Measurements from ENCODE around the gene ARHGAP15.

Gene ARHGAP15

GRCh38 chr2:143190431-143190830 is 61.2 kb downstream of the ARHGAP15 start:
- no peak for TF ChIP-seq ZNF274 (IDR thresholded peaks at IDR 0.05; ENCODE audit: low read depth, low read length)
- no peak for TF ChIP-seq SUZ12 (IDR thresholded peaks at IDR 0.05; ENCODE audit: extremely low read depth, insufficient read depth, insufficient read length)
- TF ChIP-seq YY1 (IDR thresholded peaks at IDR 0.05; ENCODE audit: insufficient read depth, insufficient read length) = no peak
- H3K9ac ChIP-seq (ENCODE audit: insufficient read length, low read depth) = no peak overlapping the region
- no peaks in the 10 kb centered on the region for H3K36me3 ChIP-seq (ENCODE audit: insufficient read depth, insufficient read length, low read length)
- no peaks in the 10 kb centered on the region for H3K27me3 ChIP-seq (ENCODE audit: insufficient read depth, insufficient read length)
- no peak for DNase-seq (ENCODE audit: low read depth, low spot score)
- no peak overlapping the region for H3K4me3 ChIP-seq (ENCODE audit: insufficient read length, low read depth)
- no peaks in the 10 kb centered on the region for H3K4me1 ChIP-seq (ENCODE audit: insufficient read depth, insufficient read length)
- no peaks in the 10 kb centered on the region for H3K9me3 ChIP-seq (ENCODE audit: insufficient read depth, low read length)

DNA sequence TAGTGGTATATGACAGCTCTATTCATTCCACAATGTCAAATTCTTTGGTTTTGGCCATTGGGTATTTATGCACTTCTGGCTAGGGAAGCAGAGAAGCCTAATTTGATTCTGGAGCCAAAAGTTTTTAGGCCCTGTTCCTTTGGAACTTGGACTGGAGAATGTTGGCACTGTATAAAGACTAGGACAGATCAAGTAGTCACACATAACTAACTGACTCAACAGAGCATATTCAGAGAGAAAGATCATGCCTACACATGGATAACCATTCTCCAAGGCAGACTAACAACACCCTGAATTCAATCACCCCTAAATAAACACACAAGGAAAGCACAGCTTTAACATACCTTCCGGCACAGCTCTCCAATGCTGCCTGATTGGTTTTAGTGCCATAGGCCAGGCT is 62.9 kb downstream of the ARHGAP15 start:
- no peak overlapping the region for H3K4me3 ChIP-seq (ENCODE audit: insufficient read length, low read depth)
- no peak overlapping the region for H3K9ac ChIP-seq (ENCODE audit: insufficient read length, low read depth)
- DNase-seq (ENCODE audit: low read depth, low spot score) = no peak
- H3K4me1 ChIP-seq (ENCODE audit: insufficient read depth, insufficient read length) = no peaks in the 10 kb centered on the region
- TF ChIP-seq ZNF274 (IDR thresholded peaks at IDR 0.05; ENCODE audit: low read depth, low read length) (no peak), SUZ12 (IDR thresholded peaks at IDR 0.05; ENCODE audit: extremely low read depth, insufficient read depth, insufficient read length) (no peak), YY1 (IDR thresholded peaks at IDR 0.05; ENCODE audit: insufficient read depth, insufficient read length) (no peak)
- H3K9me3 ChIP-seq (ENCODE audit: insufficient read depth, low read length) = no peaks in the 10 kb centered on the region
- no peaks in the 10 kb centered on the region for H3K36me3 ChIP-seq (ENCODE audit: insufficient read depth, insufficient read length, low read length)
- no peaks in the 10 kb centered on the region for H3K27me3 ChIP-seq (ENCODE audit: insufficient read depth, insufficient read length)

- no peak for DNase-seq (ENCODE audit: low read depth, low spot score)
- Histone ChIP-seq H3K4me1 (ENCODE audit: insufficient read depth, insufficient read length) (no peaks in the 10 kb centered on the region), H3K36me3 (ENCODE audit: insufficient read depth, insufficient read length, low read length) (no peaks in the 10 kb centered on the region), H3K4me3 (ENCODE audit: insufficient read length, low read depth) (no peak overlapping the region), H3K27me3 (ENCODE audit: insufficient read depth, insufficient read length) (no peaks in the 10 kb centered on the region), H3K9ac (ENCODE audit: insufficient read length, low read depth) (no peak overlapping the region), H3K9me3 (ENCODE audit: insufficient read depth, low read length) (no peaks in the 10 kb centered on the region)
- TF ChIP-seq ZNF274 (IDR thresholded peaks at IDR 0.05; ENCODE audit: low read depth, low read length) (no peak), SUZ12 (IDR thresholded peaks at IDR 0.05; ENCODE audit: extremely low read depth, insufficient read depth, insufficient read length) (no peak), YY1 (IDR thresholded peaks at IDR 0.05; ENCODE audit: insufficient read depth, insufficient read length) (no peak)
Observed at GRCh38 chr2:143192716-143193115, 63.5 kb downstream of the ARHGAP15 start.

DNA sequence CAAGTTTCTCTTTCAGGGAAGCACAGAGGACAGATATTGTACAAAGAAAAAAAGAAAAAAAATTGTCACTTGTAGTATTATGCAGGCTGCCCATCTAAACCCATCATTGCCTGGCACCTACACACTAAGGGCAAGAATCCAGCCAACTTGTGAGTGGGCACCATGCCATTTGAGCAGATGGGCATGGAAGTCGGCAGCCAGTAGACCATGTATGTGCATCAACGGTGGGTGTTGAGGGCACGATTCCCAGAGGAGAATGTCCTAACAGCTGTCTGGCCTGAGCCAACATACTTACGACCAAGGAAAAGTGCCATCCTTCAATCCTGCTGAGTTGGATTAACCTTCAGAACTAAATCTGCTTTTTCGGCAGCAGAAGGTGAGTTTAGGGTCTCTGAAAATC is 63.9 kb downstream of the ARHGAP15 start:
- TF ChIP-seq YY1 (IDR thresholded peaks at IDR 0.05; ENCODE audit: insufficient read depth, insufficient read length) = no peak
- TF ChIP-seq SUZ12 (IDR thresholded peaks at IDR 0.05; ENCODE audit: extremely low read depth, insufficient read depth, insufficient read length) = no peak
- no peak for TF ChIP-seq ZNF274 (IDR thresholded peaks at IDR 0.05; ENCODE audit: low read depth, low read length)
- Histone ChIP-seq H3K4me1 (ENCODE audit: insufficient read depth, insufficient read length) (no peaks in the 10 kb centered on the region), H3K9ac (ENCODE audit: insufficient read length, low read depth) (no peak overlapping the region), H3K9me3 (ENCODE audit: insufficient read depth, low read length) (no peaks in the 10 kb centered on the region), H3K27me3 (ENCODE audit: insufficient read depth, insufficient read length) (no peaks in the 10 kb centered on the region), H3K36me3 (ENCODE audit: insufficient read depth, insufficient read length, low read length) (no peaks in the 10 kb centered on the region), H3K4me3 (ENCODE audit: insufficient read length, low read depth) (no peak overlapping the region)
- DNase-seq (ENCODE audit: low read depth, low spot score) = no peak

GRCh38 chr2:143195511-143195910 is 66.3 kb downstream of the ARHGAP15 start:
- TF ChIP-seq SUZ12 (IDR thresholded peaks at IDR 0.05; ENCODE audit: extremely low read depth, insufficient read depth, insufficient read length) (no peak), ZNF274 (IDR thresholded peaks at IDR 0.05; ENCODE audit: low read depth, low read length) (no peak), YY1 (IDR thresholded peaks at IDR 0.05; ENCODE audit: insufficient read depth, insufficient read length) (no peak)

GRCh38 chr2:143204062-143204461 is 74.8 kb downstream of the ARHGAP15 start:
- DNase-seq (ENCODE audit: low read depth, low spot score) = no peak
- TF ChIP-seq SUZ12 (IDR thresholded peaks at IDR 0.05; ENCODE audit: extremely low read depth, insufficient read depth, insufficient read length) = no peak
- TF ChIP-seq YY1 (IDR thresholded peaks at IDR 0.05; ENCODE audit: insufficient read depth, insufficient read length) = no peak
- no peak for TF ChIP-seq ZNF274 (IDR thresholded peaks at IDR 0.05; ENCODE audit: low read depth, low read length)
- H3K36me3 ChIP-seq (ENCODE audit: insufficient read depth, insufficient read length, low read length) = no peaks in the 10 kb centered on the region
- no peaks in the 10 kb centered on the region for H3K9me3 ChIP-seq (ENCODE audit: insufficient read depth, low read length)
- H3K9ac ChIP-seq (ENCODE audit: insufficient read length, low read depth) = no peak overlapping the region
- H3K4me1 ChIP-seq (ENCODE audit: insufficient read depth, insufficient read length) = no peaks in the 10 kb centered on the region
- no peaks in the 10 kb centered on the region for H3K27me3 ChIP-seq (ENCODE audit: insufficient read depth, insufficient read length)
- H3K4me3 ChIP-seq (ENCODE audit: insufficient read length, low read depth) = no peak overlapping the region

More at GRCh38 chr2:143195511-143195910, 66.3 kb downstream of the ARHGAP15 start:
- no peaks in the 10 kb centered on the region for H3K27me3 ChIP-seq (ENCODE audit: insufficient read depth, insufficient read length)
- H3K9ac ChIP-seq (ENCODE audit: insufficient read length, low read depth) = no peak overlapping the region
- H3K9me3 ChIP-seq (ENCODE audit: insufficient read depth, low read length) = no peaks in the 10 kb centered on the region
- no peaks in the 10 kb centered on the region for H3K4me1 ChIP-seq (ENCODE audit: insufficient read depth, insufficient read length)
- no peak overlapping the region for H3K4me3 ChIP-seq (ENCODE audit: insufficient read length, low read depth)
- H3K36me3 ChIP-seq (ENCODE audit: insufficient read depth, insufficient read length, low read length) = no peaks in the 10 kb centered on the region
- DNase-seq (ENCODE audit: low read depth, low spot score) = no peak

GRCh38 chr2:143205106-143205764 is 76.0 kb downstream of the ARHGAP15 start:
- Histone ChIP-seq H3K36me3 (ENCODE audit: insufficient read depth, insufficient read length, low read length) (no peaks in the 10 kb centered on the region), H3K27me3 (ENCODE audit: insufficient read depth, insufficient read length) (no peaks in the 10 kb centered on the region), H3K9ac (ENCODE audit: insufficient read length, low read depth) (no peak overlapping the region), H3K9me3 (ENCODE audit: insufficient read depth, low read length) (no peaks in the 10 kb centered on the region), H3K4me1 (ENCODE audit: insufficient read depth, insufficient read length) (no peaks in the 10 kb centered on the region), H3K4me3 (ENCODE audit: insufficient read length, low read depth) (no peak overlapping the region)
- no peak for DNase-seq (ENCODE audit: low read depth, low spot score)
- no peak for TF ChIP-seq SUZ12 (IDR thresholded peaks at IDR 0.05; ENCODE audit: extremely low read depth, insufficient read depth, insufficient read length)

All from NT2/D1 (cell line).